RPMI7951 (cell line): ENCODE data around the gene AKAP6. TPM values are rescaled to one million over a fixed set of nuclear protein-coding genes. Genes with fewer than 3 reads are reported as not detected.
A peak's percentile ranks its signal among the peaks of the same experiment; 100 is the strongest.

ENCODE experiments used
- DNase-seq: peaks from one replicate; pipeline ENCODE4 v3.0.0-alpha.2; 2012; ENCODE audit warnings: low read depth
- total RNA-seq: library from RNA; depleted of rRNA; stranded (reverse); fragments of >200 nt; shearing (Covaris generic); gene quantifications from 2 replicates; pipeline ENCODE4 v1.2.3, GENCODE V29; 2014; rRNA removed

AKAP6 gene
- total RNA-seq, 1 experiment from 2014 or later = 3.0 TPM

DNA sequence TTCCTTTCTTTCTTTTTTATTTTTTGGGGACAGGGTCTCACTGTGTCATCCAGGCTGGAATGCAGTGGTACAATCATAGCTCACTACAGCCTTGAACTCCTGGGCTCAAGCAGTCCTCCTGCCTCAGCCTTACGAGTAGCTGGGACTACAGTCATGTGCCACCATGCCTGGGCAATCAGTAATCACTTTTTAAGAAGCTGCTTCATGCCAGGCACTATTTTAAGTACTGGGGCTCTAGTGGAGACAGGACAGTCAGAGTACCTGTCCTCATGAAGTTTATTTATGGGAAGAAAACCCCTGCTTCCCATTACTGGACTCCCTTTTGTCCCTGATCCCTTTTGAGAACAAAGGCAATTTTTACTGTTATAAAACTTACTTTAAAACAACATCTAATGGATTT, 485.6 kb downstream of the AKAP6 start:
- DNase-seq = no peak

DNA sequence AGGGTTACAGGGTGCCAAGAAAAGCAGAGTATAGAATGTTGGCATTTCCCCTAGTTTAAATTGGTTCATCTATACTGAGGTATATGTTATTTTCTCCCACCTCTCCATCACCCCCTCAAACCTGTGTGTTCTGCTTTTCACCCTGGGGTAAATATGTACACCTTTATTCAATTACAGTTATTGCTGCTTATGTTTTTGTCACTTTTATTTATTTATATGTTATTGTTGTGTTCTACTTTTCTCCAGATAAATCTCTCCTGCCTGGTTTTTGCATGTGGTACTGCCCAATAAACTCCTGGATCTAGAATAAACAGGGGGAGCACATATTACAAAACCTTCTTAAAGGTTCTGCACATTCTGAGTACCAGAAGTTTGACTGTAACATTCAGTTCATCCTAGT, 487.5 kb downstream of the AKAP6 start:
- no peak for DNase-seq

DNA sequence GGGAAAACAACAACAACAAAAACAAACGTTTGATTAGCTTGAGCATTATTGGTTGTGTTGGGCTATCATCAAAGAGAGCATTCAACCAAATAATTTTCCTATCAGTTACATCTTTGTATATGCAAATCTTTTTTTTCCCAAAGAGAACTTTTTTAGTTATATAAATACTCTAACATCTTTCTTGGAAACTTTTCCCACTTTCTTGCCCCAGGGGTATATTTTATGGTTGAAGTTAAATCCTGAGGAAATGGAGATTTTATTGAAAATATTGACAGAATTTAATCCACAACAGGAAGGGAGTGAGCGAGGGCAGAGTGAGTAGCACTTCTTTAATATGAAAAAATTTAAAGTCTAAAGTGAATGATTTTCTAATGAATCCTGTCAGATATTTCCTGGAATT, 488.7 kb downstream of the AKAP6 start:
- no peak for DNase-seq

DNA sequence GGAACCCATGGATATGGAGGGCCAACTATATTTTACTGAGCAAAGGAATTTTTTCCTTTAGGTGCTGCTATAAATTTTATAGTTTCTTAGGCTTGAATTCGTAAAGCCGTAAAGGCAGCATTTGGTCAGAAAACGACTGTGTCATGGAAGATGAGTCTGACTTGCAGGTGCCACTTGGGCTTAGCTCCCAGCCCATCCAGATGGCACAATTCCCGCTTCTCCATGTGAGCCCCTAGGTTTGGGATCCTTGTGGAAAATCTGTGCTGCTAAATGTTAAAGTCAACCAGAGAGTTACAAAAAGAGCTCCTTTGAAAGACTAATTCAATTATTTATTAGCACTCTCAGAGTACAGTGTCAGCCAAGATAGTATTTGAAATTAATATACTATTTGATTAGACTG, 489.5 kb downstream of the AKAP6 start:
- no peak for DNase-seq

DNA sequence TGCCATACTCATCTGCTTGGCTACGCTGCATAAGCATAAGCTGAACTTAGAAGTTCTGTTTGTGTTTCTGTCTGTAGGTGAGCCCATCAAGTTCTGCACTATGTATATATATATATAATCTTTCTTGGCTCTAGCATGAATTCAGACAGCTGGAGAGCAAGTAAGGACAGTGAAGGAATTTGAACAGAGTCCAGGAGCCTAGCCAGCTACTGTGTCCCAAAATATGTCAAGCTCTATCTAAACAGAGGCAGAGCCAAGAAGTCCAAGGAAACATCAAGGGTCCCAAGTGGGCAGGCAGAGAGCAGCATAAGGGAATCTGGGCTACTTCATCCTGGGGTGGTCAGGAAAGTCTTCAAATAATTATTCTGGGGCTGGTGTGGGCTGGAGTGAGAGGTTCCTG, 491.1 kb downstream of the AKAP6 start:
- no peak for DNase-seq

DNA sequence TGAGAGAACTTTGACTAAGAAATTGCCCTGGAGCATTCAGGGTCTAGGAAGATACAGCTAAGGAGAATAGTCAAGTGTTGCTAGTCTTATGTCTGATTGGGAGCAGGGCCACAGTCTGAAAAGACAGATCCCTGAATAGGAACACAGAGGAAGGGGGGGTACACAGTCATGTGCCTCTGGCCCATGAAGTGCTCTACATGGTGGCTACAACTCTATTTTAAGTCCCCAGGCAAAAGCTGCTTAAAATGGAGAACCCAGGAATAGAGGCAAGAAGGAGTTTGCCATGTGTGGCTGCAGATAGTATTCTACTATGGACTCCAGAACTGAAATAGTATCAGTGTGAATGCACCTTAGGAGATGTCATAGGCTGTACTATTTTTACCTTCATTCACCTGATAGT, 491.6 kb downstream of the AKAP6 start:
- no peak for DNase-seq

DNA sequence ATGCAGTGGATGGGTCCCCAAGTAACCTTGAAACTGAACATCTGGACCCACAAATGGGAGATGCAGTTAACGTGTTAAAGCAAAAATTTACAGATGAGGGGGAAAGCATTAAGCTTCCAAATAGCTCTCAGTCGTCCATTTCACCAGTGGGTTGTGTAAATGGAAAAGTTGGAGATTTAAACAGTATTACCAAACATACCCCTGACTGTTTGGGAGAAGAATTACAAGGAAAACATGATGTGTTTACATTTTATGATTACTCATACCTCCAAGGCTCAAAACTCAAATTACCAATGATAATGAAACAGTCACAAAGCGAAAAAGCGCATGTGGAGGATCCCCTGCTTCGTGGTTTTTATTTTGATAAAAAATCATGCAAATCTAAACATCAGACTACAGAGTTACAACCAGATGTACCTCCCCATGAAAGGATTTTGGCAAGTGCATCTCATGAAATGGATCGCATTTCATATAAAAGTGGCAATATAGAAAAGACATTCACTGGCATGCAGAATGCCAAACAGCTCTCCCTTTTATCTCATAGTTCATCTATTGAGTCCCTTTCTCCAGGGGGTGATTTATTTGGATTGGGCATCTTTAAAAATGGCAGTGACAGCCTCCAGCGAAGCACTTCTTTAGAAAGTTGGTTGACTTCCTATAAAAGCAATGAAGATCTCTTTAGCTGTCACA, 493.0 kb downstream of the AKAP6 start:
- no peak for DNase-seq

DNA sequence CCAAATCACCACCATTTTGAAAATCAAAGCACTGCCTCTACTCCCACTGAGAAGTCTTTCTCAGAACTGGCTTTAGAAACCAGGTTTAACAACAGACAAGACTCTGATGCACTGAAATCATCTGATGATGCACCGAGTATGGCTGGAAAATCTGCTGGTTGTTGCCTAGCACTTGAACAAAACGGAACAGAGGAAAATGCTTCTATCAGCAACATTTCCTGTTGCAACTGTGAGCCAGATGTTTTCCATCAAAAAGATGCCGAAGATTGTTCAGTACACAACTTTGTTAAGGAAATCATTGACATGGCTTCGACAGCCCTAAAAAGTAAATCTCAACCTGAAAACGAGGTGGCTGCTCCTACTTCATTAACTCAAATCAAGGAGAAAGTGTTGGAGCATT, 494.6 kb downstream of the AKAP6 start:
- DNase-seq = no peak

DNA sequence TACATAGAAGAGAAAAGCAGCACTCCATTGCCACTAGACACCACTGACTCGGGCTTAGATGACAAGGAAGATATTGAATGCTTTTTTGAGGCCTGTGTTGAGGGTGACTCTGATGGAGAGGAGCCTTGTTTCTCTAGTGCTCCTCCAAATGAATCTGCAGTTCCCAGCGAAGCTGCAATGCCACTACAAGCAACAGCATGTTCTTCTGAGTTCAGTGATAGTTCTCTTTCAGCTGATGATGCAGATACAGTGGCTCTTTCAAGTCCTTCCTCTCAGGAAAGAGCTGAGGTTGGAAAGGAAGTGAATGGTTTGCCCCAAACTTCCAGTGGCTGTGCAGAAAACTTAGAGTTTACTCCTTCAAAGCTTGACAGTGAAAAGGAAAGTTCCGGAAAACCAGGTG, 495.1 kb downstream of the AKAP6 start:
- no peak for DNase-seq

DNA sequence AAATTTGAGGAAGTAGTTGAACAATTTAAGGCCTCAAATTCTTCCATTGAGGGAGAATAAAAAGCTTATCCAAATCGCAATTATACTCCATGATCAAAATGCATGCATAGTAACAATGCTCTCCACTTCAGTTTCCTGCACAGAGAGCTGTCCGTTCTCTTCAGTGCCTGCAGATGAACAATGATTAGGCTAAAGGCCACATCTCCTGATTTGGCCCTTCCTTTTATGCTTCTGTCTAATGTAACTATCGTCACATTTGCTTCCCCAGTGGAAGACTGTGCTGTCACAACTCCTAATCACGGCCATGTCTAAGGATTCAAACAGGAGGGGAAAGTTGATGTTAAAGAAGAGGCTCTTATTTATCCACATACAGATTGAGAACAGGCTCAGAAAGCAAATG, 496.0 kb downstream of the AKAP6 start:
- no peak for DNase-seq

DNA sequence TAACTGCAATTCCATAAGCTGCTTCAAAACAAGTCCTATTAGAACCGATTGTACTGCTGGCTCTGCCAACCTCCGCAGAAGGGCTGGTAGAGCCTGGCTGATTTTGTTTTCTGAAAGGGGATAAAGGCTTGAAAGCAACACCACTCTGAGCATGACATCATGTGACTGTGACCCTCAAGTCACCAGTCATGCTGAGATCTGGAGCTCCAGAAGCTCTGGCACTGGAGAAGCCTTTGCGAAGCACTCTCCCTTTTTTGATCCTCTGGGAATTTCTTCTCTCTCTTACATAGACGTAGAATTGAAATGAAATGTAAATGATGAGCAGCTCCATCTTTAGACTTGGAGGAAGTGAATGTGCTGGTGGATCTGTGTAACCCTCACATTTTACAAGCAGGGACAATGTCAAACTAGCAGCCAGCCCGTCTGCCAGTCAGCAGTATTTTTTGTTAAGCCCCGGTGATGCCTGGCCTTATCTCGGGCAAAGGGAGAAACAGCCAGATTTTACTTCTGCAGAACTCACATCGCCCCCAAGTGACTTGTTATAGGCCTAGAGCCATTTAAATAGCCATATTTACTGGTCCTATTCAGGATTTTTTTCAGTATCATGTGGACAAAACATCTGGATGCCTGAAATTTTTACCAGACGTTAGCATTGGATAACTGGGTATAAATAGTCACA, 497.4 kb downstream of the AKAP6 start:
- DNase-seq = peak; percentile 28

DNA sequence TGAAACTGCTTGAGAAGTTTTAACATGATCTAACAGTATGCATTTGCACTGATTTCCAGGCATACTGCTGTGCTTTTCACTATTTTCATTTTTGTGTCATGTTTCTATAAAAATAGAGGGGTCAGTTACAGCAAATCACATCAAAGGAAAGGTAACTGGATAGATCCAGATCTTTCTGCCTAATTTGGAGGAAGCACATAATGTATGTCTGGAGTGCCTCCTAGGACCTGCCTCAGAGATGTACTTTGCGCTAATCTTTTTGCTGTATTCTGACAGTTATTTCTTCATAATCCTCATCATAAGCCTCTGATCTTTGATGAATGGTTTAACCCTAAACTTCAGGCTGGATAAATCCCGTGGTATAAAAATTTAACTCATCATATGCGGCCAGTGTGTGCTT, 498.4 kb downstream of the AKAP6 start:
- no peak for DNase-seq

DNA sequence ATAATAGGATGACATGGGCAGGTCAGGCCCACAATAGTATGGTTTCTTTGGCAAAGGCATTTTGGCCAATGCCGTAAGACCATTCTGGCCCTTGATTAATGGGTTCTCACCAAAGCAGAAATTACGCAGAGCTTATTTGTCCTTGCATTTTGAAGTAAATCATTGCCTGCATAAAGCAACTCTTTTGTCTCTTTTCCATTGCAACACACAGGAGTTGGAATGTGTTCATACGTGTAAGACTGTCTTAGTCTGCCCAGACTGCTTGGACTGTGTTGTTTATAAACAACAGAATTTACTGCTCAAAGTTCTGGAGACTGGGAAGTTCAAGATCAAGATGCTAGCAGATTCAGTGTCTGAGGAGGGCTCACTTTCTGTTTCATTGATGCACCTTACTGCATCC, 506.8 kb downstream of the AKAP6 start:
- DNase-seq = no peak

DNA sequence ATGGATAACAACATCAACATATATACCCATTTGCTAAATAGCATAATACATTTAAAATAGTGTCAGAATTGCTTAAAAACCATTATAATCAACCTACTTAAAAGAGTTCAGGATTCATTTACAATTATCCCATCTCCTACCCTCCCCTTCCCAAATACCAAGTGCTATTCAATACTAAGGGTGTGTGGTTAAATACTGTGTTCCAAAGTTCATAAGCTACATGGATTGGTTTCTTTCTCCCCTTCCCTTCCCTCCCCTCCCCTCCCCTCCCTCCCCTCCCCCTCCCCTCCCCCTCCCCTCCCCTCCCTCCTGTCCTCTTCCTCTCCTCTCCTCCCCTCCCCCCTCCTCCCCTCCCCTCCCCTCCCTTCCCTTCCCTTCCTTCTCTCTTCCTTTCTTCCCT, 512.6 kb downstream of the AKAP6 start:
- DNase-seq = no peak

DNA sequence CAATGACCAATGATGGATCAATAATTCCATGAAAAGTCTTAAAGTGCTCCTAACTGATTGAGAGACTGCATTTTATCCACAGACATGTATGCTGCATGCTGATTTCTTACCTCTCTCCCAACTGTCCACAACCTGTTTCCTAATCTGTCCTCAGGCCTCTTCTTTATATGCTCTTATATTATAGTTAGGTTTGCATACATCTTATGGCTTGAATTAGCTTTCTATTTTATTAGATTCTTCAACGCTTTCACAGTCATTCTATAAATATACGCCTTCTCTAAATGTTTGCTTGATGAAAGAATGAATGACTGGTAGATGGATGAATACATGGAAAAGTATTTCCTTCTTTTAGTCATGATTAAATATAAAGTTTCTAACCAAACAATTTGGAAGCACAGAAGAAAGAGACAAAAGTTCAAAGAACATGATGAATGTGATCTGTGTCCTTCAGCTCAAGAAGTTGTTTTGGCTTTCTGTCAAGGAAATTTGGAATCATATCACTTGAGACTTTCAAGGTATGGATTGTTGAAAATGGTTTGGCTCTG, 517.8 kb downstream of the AKAP6 start:
- DNase-seq = no peak

DNA sequence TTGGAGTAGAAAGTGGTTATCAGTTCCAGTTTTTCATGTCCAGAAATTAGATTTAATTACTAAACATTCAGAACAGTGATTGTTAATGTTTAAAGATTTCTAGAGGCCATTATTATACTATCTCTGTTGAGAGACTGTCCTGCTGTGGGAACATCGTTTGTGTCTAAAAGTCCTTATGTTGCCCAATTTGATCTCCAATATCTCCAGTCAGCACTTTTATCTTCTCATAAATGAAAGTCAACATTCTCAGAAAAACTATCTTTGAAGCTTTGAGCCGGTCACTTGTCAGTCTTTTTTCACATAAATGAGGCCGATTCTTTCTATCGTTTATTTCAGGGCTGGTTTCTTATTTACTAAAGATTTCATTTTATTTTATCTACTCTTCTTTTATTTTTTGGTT, 518.8 kb downstream of the AKAP6 start:
- DNase-seq = no peak

DNA sequence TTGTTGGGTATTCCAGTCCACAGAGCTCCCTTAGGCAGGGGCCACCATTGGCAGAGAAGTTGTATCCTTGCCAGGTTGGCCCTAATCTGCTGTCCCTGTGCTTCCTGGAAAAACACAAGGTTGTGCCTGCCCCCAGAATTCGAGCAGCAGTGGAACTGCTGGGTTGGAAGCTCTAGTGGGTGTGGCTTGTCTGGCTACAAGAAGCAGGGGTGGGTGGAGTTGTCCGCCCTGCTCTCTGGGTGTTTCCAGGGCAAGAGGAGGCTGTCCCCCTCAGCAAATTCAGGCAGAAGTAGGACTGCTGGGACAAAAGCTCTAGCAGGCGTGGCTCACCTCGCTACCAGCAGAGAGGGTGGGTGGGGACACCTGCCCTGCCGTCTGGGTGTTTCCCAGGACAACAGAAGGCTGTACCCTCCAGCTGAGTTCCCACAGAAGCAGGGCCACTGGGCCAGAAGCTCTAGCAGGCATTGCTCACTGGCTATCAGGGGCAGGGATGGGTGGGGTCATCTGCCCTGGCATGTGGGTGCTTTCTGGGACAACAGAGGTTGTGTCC, 536.8 kb downstream of the AKAP6 start:
- DNase-seq = no peak

DNA sequence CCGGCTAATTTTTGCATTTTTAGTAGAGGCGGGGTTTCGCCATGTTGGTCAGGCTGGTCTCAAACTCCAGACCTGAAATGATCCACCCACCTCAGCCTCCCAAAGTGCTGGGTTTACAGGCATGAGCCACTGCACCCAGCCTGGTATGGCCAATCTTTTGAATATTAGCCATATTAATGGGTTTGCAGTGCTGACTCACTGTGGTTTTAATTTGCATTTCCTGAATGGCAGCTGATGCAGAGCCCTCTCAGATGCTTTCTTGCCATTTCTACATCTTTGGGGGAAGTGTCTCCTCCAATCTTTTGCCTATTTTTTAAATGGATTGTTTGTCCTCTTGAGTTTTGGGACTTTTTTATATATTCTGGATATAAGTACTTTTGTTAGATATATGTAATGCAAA, 554.1 kb downstream of the AKAP6 start:
- DNase-seq = no peak

Other genes starting within 250 kb of the AKAP6 start
- gene RNU6-7, start 127.3 kb upstream of the AKAP6 start, total RNA-seq = not detected in 2 replicates
- gene RNU6-8, start 126.0 kb upstream of the AKAP6 start, total RNA-seq = not detected in 2 replicates